Epithelial cell of esophagus (primary cell): Measurements from ENCODE around the gene TLE6.
"Not testable (repeated sequence)": the region's sequence is repeated elsewhere in the genome, so short reads cannot be mapped to it uniquely, and the experiment has no call there.

Source experiments
- DNase-seq: peaks from one replicate; pipeline ENCODE4 v3.0.0; 2010; ENCODE audit warnings: low read depth
- H3K4me3 ChIP-seq: 2 replicates; pipeline ENCODE4 v1.5.1; 2011; ENCODE audit warnings: mild to moderate bottlenecking, low read length, control low read depth
- TF ChIP-seq, protein P1 (sequence below): IDR thresholded peaks from 2 replicates; pipeline ENCODE4 v1.5.1; 2011; ENCODE audit warnings: low read depth, mild to moderate bottlenecking, low read length, control low read depth, inconsistent platforms; ENCODE audit not compliant: insufficient read depth; ENCODE audit errors: missing control alignments

Gene TLE6

DNA sequence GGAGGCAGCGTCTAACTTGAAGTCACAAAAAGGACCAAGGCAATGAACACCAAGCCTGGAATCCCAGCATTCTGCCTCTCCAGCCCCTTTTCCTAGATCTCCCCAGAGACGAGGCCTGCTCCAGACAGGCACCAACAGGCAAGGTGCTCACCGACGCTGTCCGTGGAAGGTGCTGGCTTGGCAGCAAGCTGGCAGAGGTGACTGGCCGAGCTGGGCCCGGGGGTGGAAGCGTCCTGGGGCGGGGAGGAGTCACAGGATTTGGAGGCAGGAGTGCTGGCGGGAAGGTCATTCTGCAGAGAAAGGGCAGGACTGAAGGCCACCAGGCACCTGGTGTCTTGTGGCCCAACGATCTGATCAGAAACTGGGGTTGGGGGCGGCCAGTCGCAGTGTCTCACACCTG is 33.5 kb downstream of the TLE6 start:
- TF ChIP-seq, protein P1, sequence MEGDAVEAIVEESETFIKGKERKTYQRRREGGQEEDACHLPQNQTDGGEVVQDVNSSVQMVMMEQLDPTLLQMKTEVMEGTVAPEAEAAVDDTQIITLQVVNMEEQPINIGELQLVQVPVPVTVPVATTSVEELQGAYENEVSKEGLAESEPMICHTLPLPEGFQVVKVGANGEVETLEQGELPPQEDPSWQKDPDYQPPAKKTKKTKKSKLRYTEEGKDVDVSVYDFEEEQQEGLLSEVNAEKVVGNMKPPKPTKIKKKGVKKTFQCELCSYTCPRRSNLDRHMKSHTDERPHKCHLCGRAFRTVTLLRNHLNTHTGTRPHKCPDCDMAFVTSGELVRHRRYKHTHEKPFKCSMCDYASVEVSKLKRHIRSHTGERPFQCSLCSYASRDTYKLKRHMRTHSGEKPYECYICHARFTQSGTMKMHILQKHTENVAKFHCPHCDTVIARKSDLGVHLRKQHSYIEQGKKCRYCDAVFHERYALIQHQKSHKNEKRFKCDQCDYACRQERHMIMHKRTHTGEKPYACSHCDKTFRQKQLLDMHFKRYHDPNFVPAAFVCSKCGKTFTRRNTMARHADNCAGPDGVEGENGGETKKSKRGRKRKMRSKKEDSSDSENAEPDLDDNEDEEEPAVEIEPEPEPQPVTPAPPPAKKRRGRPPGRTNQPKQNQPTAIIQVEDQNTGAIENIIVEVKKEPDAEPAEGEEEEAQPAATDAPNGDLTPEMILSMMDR, result no peak
- no peak overlapping the region for H3K4me3 ChIP-seq
- no peak for DNase-seq

GRCh38 chr19:3012059-3012458 is 34.7 kb downstream of the TLE6 start:
- not testable (repeated sequence) for DNase-seq, H3K4me3 ChIP-seq

GRCh38 chr19:3012621-3013262 is 35.4 kb downstream of the TLE6 start:
- TF ChIP-seq, protein P1, result no peak
- no peak for DNase-seq
- H3K4me3 ChIP-seq, result no peak overlapping the region

DNA sequence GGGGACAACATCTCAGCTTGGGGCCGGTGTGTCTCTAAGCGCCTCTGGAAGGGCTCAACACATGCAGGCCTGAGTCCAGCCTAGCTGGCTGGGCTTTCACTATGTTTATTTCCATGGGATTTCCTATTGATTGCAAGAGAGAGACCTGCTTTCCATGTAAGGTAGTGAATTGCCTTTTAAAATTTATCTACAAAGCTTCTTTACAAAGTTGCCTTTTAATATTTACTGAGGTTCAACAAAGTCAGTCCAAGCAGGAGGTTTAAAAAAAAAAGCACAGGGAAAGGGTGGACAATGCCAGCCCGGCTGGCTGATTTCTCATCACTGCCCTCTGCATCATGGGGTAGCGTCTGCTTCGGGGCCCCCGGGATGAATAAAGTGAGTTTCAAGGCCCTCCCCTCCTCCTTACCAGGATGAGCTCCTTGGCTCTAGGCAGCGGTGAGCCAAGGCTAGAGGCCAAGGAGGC is 35.9 kb downstream of the TLE6 start:
- DNase-seq, result no peak
- TF ChIP-seq, protein P1, result no peak
- no peak overlapping the region for H3K4me3 ChIP-seq

- TF ChIP-seq, protein P1, result no peak
- DNase-seq, result no peak
- H3K4me3 ChIP-seq, result no peak overlapping the region
These were observed 36.8 kb downstream of the TLE6 start for GRCh38 chr19:3014135-3014534.

- TF ChIP-seq, protein P1, result no peak
- DNase-seq, result no peak
- no peak overlapping the region for H3K4me3 ChIP-seq
These were observed 38.0 kb downstream of the TLE6 start for GRCh38 chr19:3015126-3016057.

DNA sequence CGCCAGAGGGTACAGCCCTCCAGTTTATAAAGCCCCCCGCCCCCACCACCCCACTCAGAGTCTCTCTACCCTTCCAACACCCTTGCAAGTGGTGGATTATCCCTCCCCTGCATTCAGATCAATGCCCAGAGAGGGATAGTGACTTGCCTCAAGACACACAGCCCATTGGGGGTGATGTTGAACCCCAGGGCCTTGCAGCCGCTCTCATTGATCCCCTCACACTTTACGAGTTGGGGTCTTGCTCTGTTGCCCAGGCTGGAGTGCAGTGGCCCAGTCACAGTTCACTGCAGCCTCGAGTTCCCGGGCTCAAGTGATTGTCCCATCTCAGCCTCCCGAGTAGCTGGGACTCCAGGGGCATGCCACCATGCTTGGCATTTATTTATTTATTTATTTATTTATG is 40.6 kb downstream of the TLE6 start:
- no peak overlapping the region for H3K4me3 ChIP-seq
- DNase-seq, result no peak
- TF ChIP-seq, protein P1, result no peak
